Liver (tissue), 9 donors: ENCODE data around the gene S100A16. TPM values are rescaled to one million over a fixed set of nuclear protein-coding genes. Genes with fewer than 3 reads are reported as not detected.

Experiments used
- DNase-seq: peaks from one replicate; pipeline ENCODE4 v3.0.0-alpha.2; 2017; ENCODE audit warnings: low spot score
- H3K27ac ChIP-seq, 2 donors: one replicate each; pipeline ENCODE4 v1.7.0; 2013; ENCODE audit warnings: inconsistent platforms in 2 of 2, low read length in 2 of 2, control low read depth in 1 of 2, low read depth in 1 of 2, mild to moderate bottlenecking in 1 of 2
- H3K27me3 ChIP-seq, 4 donors: one replicate each; pipeline versions ENCODE4 v1.6.1 to v1.7.0; 2013; ENCODE audit warnings: low read length in 3 of 4, inconsistent platforms in 1 of 4, mild to moderate bottlenecking in 1 of 4, moderate library complexity in 1 of 4; ENCODE audit not compliant: control insufficient read depth in 4 of 4, insufficient read depth in 4 of 4
- H3K36me3 ChIP-seq, 4 donors: one replicate each; pipeline versions ENCODE4 v1.6.1 to v1.7.0; 2013; ENCODE audit warnings: low read length in 3 of 4, mild to moderate bottlenecking in 3 of 4, low read depth in 1 of 4, moderate library complexity in 1 of 4; ENCODE audit not compliant: control insufficient read depth in 4 of 4, insufficient read depth in 3 of 4
- H3K4me1 ChIP-seq, 4 donors: one replicate each; pipeline versions ENCODE4 v1.6.1 to v1.7.0; 2013; ENCODE audit warnings: low read length in 3 of 4, mild to moderate bottlenecking in 3 of 4, moderate library complexity in 1 of 4; ENCODE audit not compliant: control insufficient read depth in 4 of 4, insufficient read depth in 4 of 4
- H3K4me3 ChIP-seq, 3 donors: one replicate each; pipeline versions ENCODE4 v1.6.1 to v1.7.0; 2013; ENCODE audit warnings: low read length in 3 of 3, control low read depth in 1 of 3, low read depth in 1 of 3, mild to moderate bottlenecking in 1 of 3
- H3K9ac ChIP-seq, 2 donors: one replicate each; pipeline ENCODE4 v1.7.0; 2013; ENCODE audit warnings: low read length in 2 of 2, mild to moderate bottlenecking in 2 of 2, moderate library complexity in 2 of 2, control low read depth in 1 of 2, low read depth in 1 of 2
- H3K9me3 ChIP-seq, 4 donors: one replicate each; pipeline versions ENCODE4 v1.6.1 to v1.7.0; 2013; ENCODE audit warnings: low read length in 3 of 4; ENCODE audit not compliant: control insufficient read depth in 4 of 4
- EGR1 ChIP-seq, 2 donors: IDR thresholded peaks; 2 replicates each; pipeline ENCODE4 v1.6.1; 2016 to 2018; ENCODE audit warnings: antibody characterized with exemption in 2 of 2, low read depth in 2 of 2
- FOXA1 ChIP-seq: IDR thresholded peaks from 2 replicates; pipeline ENCODE4 v1.6.1; 2016; ENCODE audit warnings: antibody characterized with exemption
- FOXA2 ChIP-seq: IDR thresholded peaks from 2 replicates; pipeline ENCODE4 v1.6.1; 2016; ENCODE audit warnings: antibody characterized with exemption
- GABPA ChIP-seq, 2 donors: IDR thresholded peaks in 1 of 2; conservative IDR thresholded peaks in 1 of 2; 2 replicates each; pipeline ENCODE4 v1.6.1; 2016; ENCODE audit warnings: antibody characterized with exemption in 2 of 2, mild to moderate bottlenecking in 1 of 2, moderate library complexity in 1 of 2
- HNF4G ChIP-seq: IDR thresholded peaks from 2 replicates; pipeline ENCODE4 v1.6.1; 2016; ENCODE audit warnings: antibody characterized with exemption
- JUND ChIP-seq, 2 donors: IDR thresholded peaks; 2 replicates each; pipeline ENCODE4 v1.6.1; 2016; ENCODE audit warnings: antibody characterized with exemption in 2 of 2
- NR2F2 ChIP-seq: IDR thresholded peaks from 2 replicates; pipeline ENCODE4 v1.6.1; 2016; ENCODE audit warnings: antibody characterized with exemption
- RAD21 ChIP-seq, 2 donors: IDR thresholded peaks; 2 replicates each; pipeline ENCODE4 v1.6.1; 2016; ENCODE audit warnings: antibody characterized with exemption in 2 of 2, mild to moderate bottlenecking in 2 of 2
- RXRA ChIP-seq, 2 donors: IDR thresholded peaks; 2 replicates each; pipeline ENCODE4 v1.6.1; 2017 to 2018; ENCODE audit warnings: antibody characterized with exemption in 2 of 2, mild to moderate bottlenecking in 1 of 2
- TAF1 ChIP-seq: conservative IDR thresholded peaks from 2 replicates; pipeline ENCODE4 v1.6.1; 2016; ENCODE audit warnings: antibody characterized with exemption, mild to moderate bottlenecking
- YY1 ChIP-seq: IDR thresholded peaks from 2 replicates; pipeline ENCODE4 v1.6.1; 2016; ENCODE audit warnings: antibody characterized with exemption, mild to moderate bottlenecking
- WGBS: extraction: QIAGEN DNeasy Blood & Tissue Kit; methylation state at CpG from one replicate; pipeline ENCODE4 v1.1.7; 2013; 5-methylcytosine and 5-hydroxymethylcytosine counted together
- polyA plus RNA-seq, 2 donors: library from polyadenylated mRNA; stranded (reverse) in 1 of 2; unstranded in 1 of 2; fragments of 200-250 nt in 1 of 2; fragments of >200 nt in 1 of 2; fragmentation: Nextera tagmentation in 1 of 2; extraction: Ambion mirVana in 1 of 2; gene quantifications; one replicate each; pipeline versions ENCODE4 v1.2.1 to v1.2.3, GENCODE V29; 2013 to 2015
- total RNA-seq, 2 donors: library from RNA; depleted of rRNA; stranded (reverse); fragments of >200 nt; gene quantifications; one replicate each; pipeline ENCODE4 v1.2.3, GENCODE V29; 2014
- TF ChIP-seq, protein P1 (sequence below): IDR thresholded peaks from 2 replicates; pipeline ENCODE4 v1.6.1; 2016; ENCODE audit warnings: antibody characterized with exemption
- TF ChIP-seq, protein P2 (sequence below): IDR thresholded peaks from 2 replicates; pipeline ENCODE4 v1.6.1; 2016; ENCODE audit warnings: antibody characterized with exemption
- TF ChIP-seq, protein P3 (sequence below): IDR thresholded peaks from 2 replicates; pipeline ENCODE4 v1.6.1; 2016; ENCODE audit warnings: antibody characterized with exemption, mild to moderate bottlenecking
- TF ChIP-seq, protein P4 (sequence below): IDR thresholded peaks from 2 replicates; pipeline ENCODE4 v1.6.1; 2016; ENCODE audit warnings: antibody characterized with exemption
- donor health status: healthy.
- donor health status: healthy.
- donor health status: healthy.
- donor health status: healthy.
- donor health status: healthy.

The S100A16 gene
- total and polyA plus RNA-seq, 4 donors = 27.3 to 142 (median 81.8) TPM

DNA sequence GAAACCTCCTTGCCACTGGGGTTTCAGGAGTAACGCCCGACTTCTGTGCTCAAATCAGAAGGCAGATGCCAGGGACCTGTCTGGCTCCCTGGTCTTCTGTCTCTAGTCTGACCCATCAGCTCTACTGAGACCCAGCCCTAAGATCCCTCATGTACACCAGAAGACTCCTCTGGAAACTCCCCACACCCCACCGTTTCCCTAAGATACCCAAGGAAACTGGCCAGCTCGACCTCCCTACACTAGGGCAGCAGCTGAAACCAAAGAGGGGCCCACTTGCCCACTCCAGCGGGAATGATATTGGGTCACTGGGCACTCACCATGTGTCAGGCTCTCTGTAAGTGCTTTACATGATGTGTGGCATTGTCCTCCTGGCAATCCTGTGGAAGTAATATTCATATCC lies 469 bp upstream of the S100A16 start:
- Histone ChIP-seq H3K4me1 (peaks cover 23 to 63% (median 43%) of the 10 kb centered on the region in 4 donors), H3K4me3 (no peak overlapping the region), H3K9ac (peak overlapping the region in 1 of 2 donors; percentile 8)

DNA sequence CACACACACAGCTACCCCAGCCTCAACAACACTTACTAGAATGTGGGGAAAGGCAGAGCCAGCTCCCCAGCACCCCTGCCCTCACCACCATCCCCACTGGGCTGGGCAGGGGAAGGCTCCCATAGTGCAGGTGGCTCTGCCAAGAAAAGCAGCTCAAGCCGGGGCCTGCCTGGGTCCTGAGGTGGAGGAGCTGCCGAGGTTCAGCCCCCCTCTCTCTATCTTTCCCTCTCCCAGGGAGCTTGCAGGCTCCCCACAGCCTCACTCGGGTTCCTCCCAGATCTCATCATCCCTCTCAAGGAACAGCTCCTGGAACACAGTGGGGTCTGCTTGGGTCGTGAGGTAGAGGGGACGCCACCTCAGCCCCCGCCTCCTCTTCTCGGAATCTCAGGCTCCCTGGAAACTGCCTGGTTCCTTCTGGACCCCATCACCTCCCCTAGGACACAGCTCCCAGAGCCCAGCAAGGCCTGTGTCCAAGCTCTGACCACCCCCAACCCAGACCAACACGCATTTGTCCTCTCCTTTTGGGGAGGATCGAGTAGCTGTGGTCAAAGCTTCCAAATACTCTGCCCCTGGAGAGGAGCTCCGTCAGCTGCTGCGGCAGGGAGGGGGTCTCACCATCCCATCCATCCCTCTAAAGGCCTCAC lies 704 bp downstream of the S100A16 start:
- H3K9ac ChIP-seq = peak overlapping the region; percentile 76 to 84
- H3K4me1 ChIP-seq = peaks cover 21 to 58% (median 43%) of the 10 kb centered on the region in 4 donors
- WGBS = 30% methylated on average over 11 of the region's 11 CpGs

More for the DNA sequence above, 469 bp upstream of the S100A16 start:
- Histone ChIP-seq H3K36me3 (no peaks in the 10 kb centered on the region), H3K27me3 (no peaks in the 10 kb centered on the region), H3K9me3 (no peaks in the 10 kb centered on the region), H3K27ac (peak overlapping the region; percentile 90 to 95)
- DNase-seq = no peak
- 83% methylated on average over 5 of the region's 5 CpGs for WGBS
- TF ChIP-seq, protein P1, sequence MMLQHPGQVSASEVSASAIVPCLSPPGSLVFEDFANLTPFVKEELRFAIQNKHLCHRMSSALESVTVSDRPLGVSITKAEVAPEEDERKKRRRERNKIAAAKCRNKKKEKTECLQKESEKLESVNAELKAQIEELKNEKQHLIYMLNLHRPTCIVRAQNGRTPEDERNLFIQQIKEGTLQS = no peak
- TF ChIP-seq RAD21 (IDR thresholded peaks at IDR 0.05) (no peak), EGR1 (IDR thresholded peaks at IDR 0.05; ENCODE audit: low read depth in 2 of 2) (no peak), YY1 (no peak), FOXA2 (no peak), GABPA (IDR thresholded peaks at IDR 0.05 in 1 of 2, conservative IDR thresholded peaks at IDR 0.05 in 1 of 2) (no peak), TAF1 (no peak)
- TF ChIP-seq, protein P2, sequence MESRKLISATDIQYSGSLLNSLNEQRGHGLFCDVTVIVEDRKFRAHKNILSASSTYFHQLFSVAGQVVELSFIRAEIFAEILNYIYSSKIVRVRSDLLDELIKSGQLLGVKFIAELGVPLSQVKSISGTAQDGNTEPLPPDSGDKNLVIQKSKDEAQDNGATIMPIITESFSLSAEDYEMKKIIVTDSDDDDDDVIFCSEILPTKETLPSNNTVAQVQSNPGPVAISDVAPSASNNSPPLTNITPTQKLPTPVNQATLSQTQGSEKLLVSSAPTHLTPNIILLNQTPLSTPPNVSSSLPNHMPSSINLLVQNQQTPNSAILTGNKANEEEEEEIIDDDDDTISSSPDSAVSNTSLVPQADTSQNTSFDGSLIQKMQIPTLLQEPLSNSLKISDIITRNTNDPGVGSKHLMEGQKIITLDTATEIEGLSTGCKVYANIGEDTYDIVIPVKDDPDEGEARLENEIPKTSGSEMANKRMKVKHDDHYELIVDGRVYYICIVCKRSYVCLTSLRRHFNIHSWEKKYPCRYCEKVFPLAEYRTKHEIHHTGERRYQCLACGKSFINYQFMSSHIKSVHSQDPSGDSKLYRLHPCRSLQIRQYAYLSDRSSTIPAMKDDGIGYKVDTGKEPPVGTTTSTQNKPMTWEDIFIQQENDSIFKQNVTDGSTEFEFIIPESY = no peak
- TF ChIP-seq, protein P3, sequence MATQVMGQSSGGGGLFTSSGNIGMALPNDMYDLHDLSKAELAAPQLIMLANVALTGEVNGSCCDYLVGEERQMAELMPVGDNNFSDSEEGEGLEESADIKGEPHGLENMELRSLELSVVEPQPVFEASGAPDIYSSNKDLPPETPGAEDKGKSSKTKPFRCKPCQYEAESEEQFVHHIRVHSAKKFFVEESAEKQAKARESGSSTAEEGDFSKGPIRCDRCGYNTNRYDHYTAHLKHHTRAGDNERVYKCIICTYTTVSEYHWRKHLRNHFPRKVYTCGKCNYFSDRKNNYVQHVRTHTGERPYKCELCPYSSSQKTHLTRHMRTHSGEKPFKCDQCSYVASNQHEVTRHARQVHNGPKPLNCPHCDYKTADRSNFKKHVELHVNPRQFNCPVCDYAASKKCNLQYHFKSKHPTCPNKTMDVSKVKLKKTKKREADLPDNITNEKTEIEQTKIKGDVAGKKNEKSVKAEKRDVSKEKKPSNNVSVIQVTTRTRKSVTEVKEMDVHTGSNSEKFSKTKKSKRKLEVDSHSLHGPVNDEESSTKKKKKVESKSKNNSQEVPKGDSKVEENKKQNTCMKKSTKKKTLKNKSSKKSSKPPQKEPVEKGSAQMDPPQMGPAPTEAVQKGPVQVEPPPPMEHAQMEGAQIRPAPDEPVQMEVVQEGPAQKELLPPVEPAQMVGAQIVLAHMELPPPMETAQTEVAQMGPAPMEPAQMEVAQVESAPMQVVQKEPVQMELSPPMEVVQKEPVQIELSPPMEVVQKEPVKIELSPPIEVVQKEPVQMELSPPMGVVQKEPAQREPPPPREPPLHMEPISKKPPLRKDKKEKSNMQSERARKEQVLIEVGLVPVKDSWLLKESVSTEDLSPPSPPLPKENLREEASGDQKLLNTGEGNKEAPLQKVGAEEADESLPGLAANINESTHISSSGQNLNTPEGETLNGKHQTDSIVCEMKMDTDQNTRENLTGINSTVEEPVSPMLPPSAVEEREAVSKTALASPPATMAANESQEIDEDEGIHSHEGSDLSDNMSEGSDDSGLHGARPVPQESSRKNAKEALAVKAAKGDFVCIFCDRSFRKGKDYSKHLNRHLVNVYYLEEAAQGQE = no peak

More for the DNA sequence above, 704 bp downstream of the S100A16 start:
- Histone ChIP-seq H3K9me3 (no peaks in the 10 kb centered on the region), H3K27me3 (no peaks in the 10 kb centered on the region), H3K4me3 (peak overlapping the region; percentile 72 to 75 (median 74)), H3K27ac (peak overlapping the region; percentile 90 to 95), H3K36me3 (peaks cover 0 to 2% (median under 1%) of the 10 kb centered on the region in 4 donors)
- TF ChIP-seq EGR1 (IDR thresholded peaks at IDR 0.05; ENCODE audit: low read depth in 2 of 2) (no peak), NR2F2 (no peak), RXRA (IDR thresholded peaks at IDR 0.05) (no peak), RAD21 (IDR thresholded peaks at IDR 0.05) (no peak), YY1 (no peak), FOXA1 (no peak), HNF4G (no peak), JUND (IDR thresholded peaks at IDR 0.05) (no peak), FOXA2 (no peak)
- TF ChIP-seq, protein P4, sequence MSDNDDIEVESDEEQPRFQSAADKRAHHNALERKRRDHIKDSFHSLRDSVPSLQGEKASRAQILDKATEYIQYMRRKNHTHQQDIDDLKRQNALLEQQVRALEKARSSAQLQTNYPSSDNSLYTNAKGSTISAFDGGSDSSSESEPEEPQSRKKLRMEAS = no peak
- TF ChIP-seq, protein P1 = no peak
- TF ChIP-seq, protein P3 = no peak
- DNase-seq = no peak
